Activated CD8-positive, alpha-beta memory T cell treated with anti-CD3 and anti-CD28 coated beads for 24 hours (primary cell): Measurements from ENCODE around the gene TBX3.

ENCODE experiments used
- DNase-seq: peaks from one replicate; pipeline ENCODE4 v3.0.0-alpha.2; 2020

Gene TBX3

GRCh38 chr12:114666746-114667668 lies 17.0 kb downstream of the TBX3 start:
- no peak for DNase-seq

DNA sequence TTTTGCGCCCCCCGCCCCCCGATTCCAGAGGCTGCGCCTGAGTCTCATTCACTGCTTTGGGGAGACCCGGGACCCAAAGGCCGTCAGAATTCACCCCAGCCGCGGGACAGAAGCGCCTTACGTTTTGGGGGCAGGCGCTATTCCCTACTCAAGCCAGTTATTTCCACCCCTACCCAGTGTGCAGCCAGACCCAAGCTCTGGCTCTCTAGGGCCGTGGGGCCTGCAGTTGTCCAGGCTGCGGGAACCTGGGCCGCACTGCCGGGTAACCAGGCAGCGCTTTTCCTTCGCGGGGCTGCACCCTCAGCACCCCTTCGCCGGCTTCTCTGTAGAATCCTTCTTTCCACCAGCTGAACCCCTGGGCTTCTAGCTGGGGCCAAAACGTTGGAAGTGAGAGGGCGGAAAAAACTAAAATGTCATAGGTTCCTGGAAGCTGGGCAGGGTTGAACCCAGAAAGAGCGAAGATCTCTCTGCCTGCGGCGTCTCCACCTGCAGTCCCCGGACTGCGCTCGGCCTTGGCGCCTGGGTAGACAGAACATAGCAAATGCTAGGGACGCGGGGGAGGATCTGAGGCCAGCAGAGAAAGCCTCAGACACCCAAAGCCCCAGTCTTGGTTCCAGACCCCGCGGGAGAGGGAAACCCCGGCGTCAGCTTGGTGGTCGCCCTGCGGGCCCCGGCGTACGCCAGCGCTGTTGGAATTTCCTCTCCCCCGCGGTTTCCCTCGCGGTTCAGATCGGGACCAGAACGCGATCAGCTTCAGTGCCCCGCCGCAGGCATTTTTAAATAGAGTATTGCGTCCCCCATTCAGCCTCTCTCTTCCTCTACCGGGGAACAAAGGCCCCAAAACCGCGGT lies 18.3 kb downstream of the TBX3 start:
- DNase-seq, result no peak

GRCh38 chr12:114664651-114665320 lies 19.2 kb downstream of the TBX3 start:
- no peak for DNase-seq

DNA sequence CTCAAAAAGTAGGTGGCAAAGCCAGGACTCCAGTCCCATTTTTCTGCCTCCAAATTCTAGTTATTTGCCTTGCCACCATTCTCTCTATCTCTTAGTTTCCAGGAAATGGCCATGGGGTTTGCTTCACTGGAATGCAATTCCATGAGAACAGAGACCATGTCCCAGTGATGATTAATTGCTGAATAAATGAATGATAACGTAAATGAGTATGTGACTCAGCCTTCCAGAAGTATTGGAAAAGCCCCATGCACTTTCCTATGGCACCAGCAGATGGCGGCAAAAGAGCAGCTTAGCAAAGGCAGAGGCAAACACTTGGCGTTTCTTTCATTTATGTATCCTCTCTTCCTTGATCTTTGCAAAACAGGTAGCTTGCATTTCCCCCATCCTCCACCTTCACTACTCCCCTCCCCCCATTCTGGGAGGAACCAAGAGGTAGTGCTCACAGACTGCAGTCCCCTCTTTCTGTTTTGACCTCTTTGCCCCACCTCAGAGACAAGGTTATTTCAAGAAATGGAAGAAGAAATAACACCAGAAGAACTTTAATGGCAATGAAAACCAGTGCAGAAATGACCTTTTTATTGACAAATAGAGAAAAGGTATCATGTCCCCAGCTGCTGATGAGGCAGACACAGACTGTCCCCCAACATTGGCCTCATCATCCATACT lies 21.3 kb downstream of the TBX3 start:
- DNase-seq, result peak; percentile 81

DNA sequence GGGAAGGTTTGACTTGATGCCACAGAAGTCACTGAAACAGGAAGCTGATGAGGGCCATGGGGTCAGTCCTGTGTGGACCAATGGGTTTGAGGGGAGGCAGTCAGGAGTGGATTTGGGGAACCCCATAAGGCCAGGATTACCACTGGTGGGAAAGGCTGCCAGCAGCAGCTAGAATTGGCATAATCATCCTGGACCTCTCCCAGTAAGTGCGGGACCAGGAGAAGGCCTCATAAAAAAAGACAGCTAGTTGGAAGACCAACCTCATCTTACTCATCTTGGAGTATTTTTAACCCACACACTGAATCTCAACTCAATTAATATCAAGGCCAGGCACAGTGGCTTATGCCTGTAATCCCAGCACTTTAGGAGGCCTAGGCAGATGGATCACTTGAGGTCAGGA lies 22.7 kb downstream of the TBX3 start:
- DNase-seq, result no peak

DNA sequence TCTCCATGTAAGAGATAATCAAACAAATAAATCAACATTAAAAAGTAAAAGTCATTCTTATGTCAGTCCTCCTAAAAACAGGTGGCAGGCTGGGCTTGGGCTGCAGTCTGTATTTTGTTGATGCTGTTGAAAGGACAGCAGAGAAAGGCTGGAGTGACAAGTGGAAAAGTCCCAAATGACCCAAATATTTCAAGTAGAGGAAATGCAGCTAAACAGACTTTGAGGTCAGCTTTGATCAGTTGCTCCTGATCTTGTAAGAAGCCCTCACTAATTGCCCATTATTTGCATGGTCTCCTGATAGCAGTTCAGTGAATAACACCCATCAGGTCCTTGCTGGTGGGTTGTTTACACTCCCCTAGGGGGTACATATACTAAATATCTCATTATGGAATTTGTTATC lies 24.9 kb downstream of the TBX3 start:
- DNase-seq, result no peak

DNA sequence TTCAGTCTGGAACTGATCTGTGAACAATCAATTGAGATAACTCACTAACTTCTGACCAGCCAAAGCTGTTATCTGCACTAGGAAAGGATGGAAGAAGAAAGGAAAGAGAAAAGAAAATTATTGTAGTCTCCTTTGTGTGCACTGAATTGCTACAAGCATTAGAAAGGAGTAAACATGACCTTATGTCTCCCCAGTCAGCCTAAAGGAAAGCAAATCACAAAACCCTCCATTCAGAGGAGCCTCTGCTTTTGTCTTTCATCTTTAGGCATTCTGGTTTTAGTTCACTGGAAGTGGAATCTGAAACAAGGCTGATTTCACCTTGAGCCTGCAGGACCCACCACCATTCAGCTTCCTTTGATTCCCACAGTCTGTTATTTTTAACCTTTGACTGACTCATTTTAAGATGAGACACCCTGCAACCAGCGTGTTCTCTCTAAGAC lies 26.0 kb downstream of the TBX3 start:
- no peak for DNase-seq

GRCh38 chr12:114657597-114657920 lies 26.4 kb downstream of the TBX3 start:
- no peak for DNase-seq

GRCh38 chr12:114656906-114657596 lies 26.9 kb downstream of the TBX3 start:
- DNase-seq, result no peak

DNA sequence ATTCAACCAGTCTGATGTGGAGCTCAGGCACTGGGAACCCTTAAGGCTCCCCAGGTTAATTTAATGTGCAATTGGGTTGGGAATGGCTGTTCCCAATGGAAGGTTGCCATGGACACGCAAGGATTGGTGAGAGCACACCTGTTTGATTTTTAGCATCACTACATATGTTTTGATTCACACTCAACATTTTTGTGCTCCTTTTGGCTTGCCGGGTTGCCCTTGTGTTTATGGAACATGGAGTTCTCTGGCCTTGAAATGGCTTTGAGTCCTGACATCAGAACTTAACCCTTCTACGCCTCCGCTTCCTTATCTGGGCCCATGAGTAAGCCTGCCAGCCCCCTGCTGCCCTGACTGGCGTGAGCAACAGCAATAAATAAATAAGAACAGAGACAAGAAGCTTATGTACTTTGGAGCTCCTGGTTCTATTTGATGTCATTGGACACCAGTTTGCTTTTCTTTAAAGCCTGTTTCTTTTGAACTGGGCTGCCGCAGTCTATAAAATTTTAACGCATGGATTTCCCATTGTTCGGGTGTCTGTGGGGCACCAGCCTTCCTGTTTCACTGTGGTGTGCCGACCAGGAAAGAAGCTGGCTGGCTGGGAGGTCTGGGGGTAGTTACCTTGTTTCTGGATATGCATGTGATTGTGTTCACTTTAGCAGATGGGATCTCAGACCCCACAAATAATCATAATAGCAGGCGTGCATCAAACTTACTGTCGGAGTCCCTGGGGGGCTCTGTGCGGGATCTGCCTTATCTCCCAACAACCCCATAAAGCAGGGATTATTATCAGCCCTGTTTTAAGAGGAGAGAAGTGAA lies 27.8 kb downstream of the TBX3 start:
- no peak for DNase-seq

- no peak for DNase-seq
Observed at GRCh38 chr12:114649585-114649984, 34.4 kb downstream of the TBX3 start.

GRCh38 chr12:114648711-114649110 lies 35.3 kb downstream of the TBX3 start:
- DNase-seq, result no peak

- no peak for DNase-seq
Observed at GRCh38 chr12:114638790-114639435, 45.1 kb downstream of the TBX3 start.

DNA sequence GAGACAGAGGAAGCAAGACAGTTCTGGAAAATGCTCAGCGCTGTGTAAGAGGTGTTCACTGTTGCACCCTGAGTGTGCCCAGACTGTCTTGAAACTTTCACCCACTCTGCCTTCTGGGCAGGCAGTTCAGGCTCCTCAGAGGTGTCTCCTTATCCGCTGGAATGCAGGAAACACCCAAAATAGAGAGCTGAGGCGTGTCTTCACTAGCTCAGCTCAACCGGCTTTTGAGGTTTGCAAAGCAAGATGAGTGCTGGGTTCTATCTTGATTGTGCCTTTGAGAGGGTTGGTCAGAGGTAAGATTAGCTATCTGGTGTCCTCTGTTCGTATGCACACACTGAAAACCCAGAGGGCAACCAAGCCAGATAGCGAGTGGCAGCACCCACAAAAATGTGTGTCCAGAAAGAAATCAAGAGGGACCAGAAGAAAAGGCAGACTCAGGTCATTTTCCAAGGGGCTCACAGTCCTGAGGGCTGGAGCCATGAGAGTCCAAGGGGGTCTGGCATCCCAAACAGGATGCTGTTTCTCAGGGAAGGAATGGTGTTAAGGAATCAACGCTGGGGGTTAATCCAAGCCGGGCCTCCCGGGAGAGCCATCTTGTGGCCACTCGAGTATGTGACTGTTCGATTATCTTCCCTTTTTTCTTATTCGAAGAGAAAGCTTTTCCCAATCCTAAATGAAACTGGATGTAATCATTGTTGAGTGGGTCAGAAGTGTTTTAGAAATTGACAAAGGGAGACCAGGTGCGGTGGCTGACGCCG lies 47.1 kb downstream of the TBX3 start:
- DNase-seq, result no peak

DNA sequence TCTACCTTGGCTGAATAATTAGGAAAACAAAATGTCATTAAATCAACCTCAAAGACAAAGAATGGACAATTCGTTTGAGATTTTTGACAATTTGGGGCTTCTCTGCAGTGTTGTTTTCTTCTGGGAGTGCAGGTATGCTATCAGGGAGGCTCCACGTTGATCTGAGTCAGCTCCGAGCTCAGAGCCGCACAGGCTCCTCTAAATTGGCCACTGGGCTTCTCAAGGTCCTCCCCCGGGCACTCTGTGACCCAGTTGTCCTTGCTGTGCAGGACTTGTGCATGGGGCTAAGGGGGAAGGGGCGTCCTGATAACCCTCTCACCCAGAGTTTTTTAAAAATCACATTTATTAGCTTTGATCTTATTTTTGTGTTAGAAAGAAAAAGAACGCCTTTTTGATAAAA lies 52.7 kb downstream of the TBX3 start:
- DNase-seq, result no peak

DNA sequence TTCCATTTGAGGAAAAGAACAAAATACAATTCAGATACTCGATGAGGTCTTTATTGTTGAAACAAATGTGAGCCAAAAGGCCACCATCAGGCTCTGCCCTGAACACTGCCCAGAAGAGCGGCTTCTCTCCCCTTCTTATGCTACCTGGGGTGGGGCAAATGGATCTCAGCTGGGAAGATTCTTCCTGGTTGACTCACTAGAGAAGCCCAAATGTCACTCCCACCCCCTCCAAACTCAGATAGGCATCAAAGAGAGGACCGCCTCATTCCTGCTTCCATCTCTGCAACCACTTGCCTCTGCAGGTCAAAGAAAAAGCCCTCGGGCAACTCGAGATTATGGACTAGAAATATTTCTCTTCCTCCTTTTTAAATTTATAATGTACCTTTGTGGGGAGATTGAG lies 55.8 kb downstream of the TBX3 start:
- DNase-seq, result no peak

- DNase-seq, result no peak
Observed at GRCh38 chr12:114627393-114627792, 56.6 kb downstream of the TBX3 start.

GRCh38 chr12:114625294-114625851 lies 58.6 kb downstream of the TBX3 start:
- peak; percentile 63 for DNase-seq

- no peak for DNase-seq
Observed at GRCh38 chr12:114623737-114624136, 60.2 kb downstream of the TBX3 start.
